ENCODE results near the gene FAM184A.
"Not testable (repeated sequence)": the region's sequence is repeated elsewhere in the genome, so short reads cannot be mapped to it uniquely, and the experiment has no call there.

The FAM184A gene

GRCh38 chr6:119097815-119098361, 19.4 kb upstream of the FAM184A start:
- not testable (repeated sequence) for DNase-seq

GRCh38 chr6:119096721-119097565, 18.5 kb upstream of the FAM184A start:
- DNase-seq = no peak

GRCh38 chr6:119090256-119090655, 11.8 kb upstream of the FAM184A start:
- no peak for DNase-seq

GRCh38 chr6:119084784-119085183, 6.3 kb upstream of the FAM184A start:
- no peak for DNase-seq

GRCh38 chr6:119083007-119083406, 4.5 kb upstream of the FAM184A start:
- DNase-seq = no peak

GRCh38 chr6:119079283-119079809, 882 bp upstream of the FAM184A start:
- DNase-seq = no peak

GRCh38 chr6:119077643-119078375, 655 bp downstream of the FAM184A start:
- peak; percentile 35 to 51 for DNase-seq

GRCh38 chr6:119077391-119077642, 1.1 kb downstream of the FAM184A start:
- DNase-seq = no peak

DNA sequence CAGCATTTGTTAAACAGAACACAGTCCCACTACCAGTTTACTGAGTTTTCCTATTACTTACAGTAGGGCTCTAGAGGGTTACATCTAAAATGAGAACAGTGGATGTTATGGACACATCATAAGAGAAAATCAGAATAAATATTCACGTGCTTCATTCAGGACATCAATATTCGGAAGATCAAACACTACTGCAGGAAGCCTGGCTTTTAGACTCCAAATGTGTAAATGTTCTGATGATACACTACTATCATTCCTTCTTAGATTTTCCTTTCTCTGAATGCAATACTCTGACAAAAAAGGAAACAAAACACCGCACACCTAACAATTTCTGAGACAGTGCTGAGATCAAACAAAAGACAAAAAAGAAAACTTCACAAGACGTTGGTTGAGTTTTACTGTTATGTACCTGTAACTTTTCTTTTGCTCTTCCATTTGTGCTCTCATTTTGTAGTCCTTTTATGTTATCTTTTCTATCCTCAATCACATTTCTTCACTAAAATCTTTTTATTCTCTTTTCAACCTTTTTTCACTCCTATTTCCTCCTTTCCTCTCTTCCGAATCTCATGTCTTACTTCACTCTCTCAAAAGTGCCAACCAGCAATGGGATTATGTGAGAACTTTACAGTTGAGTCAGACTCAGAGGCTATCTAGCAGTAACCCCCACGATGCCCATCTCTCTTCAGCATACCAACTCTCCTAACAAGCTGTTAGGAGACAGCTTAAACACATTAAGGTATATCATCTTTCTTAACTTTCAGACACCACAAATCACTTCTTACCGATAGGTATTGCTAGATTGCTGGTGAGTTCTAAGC, 1.7 kb downstream of the FAM184A start:
- no peak for DNase-seq

- DNase-seq = peak; percentile 28 to 47
Observed at GRCh38 chr6:119076173-119076572, 2.3 kb downstream of the FAM184A start.

DNA sequence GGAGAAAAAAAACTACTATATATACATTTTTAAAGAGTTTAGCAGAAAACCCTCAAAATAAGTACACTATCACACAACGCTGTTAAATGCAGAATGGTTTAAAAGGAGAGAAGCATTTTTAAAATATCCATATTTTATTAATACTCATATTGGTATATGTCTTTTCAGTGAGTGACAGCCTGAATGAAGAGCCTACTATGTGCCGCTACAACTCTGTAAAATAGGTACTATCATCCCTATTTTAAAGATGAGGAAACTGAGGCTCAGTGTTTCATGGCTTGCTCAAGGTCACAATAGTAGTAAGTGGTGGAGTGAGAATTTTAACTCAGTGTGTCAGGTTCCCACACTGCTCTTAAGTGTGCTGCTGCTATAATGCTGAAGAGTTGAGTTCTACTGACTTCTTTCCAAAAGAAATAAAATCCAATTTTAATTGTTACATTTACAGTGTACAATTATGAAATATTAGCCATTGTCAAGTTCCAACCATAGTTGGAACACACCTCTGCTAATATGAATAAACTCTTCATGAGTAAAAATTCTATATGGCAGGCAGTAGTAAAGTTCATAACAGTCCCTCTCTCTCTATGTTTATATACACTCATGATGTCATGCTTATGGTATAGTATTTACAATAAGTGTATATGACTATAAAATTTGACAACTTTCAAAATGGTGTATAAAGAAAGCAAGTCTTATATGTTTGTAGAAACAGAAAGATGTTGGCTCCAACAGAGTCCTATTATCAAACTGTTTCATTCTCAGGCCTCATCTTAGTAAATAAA, 3.1 kb downstream of the FAM184A start:
- DNase-seq = no peak

DNA sequence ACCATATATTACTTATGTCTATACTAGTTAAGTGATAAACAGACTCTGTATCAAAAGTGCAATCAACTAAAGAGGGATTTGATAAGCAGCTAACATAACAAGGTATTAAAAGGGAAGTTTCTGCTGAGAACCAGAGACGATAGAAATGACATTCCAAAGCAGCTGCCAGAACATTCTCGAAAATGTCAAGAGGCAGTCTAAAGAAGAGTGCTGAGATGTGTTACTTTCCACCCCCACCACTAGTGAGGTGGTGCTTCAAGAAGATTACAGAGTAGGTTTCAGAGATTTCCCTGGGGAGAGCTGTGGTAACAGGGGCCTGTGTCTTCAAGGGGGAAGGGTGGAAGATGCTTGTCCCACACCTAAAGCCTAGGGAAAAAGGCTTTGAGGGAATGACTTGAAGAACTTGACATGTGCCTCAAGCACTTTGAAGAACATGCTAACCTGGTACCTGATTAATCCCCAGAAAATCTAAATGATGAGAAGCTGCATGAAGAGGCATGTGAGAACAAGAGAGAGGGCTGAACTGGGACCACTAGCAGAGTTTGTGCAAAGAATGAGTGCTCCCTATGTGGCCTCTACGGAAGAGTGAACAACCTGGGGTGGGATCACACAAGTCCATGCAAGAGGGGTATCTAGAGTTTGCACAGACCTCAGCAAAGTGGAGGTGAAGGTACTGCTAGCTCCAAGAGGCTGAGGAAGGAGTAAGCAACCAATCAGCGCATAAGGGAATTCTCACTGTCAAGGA, 5.0 kb downstream of the FAM184A start:
- no peak for DNase-seq

DNA sequence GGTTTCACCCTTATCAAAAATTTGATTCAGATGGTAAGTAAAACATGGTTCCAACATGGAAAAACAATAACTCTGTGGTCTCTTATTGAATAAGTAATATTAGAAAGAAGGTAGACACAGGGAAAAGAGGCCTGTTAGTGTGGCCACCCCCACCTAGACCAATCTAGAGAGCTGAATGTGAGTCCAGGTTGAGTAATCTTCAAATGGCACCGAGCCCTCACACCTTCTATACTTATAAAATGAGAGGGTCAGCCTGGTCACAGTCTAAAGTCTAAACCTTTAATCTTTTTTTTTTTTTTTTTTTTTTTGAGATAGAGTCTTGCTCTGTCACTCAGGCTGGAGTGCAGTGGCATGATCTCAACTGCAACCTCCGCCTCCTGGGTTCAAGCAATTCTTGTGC, 6.9 kb downstream of the FAM184A start:
- no peak for DNase-seq

DNA sequence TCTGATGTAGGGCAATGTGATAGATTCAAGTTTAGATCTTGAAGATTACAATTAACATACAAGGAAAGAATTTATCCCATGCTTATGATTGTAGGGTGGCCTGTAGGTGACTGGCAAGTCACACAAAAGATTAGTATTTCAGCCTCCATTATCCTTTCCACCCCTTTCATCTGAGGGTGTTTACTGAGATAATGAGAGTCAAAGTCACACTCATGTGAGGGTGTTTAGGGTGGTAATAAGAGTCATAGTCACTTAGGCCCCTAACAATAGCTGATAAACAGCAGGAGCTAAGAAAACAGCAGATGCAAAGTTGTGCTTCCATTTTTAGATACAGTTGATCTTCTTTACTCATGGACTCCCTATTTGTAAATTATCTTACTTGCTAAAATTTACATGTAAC, 11.4 kb downstream of the FAM184A start:
- DNase-seq = no peak

DNA sequence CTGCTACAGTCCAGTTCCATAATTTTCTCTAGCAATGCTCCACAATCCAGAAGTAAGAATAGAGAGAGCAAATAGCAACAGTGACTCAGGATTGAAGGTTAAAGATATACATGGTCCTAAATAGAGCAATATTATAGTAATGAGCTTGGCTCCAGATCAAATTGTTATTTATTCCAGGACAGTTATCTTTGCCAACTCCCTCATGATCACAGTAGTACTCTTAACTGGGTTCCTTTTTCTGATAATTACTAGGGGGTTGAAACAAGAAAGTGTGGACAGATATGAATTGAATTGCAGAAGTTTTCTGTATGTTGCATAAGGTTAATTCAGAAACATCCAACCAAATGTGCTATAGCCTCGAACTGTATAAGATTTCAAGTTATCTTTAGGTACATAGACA, 11.9 kb downstream of the FAM184A start:
- no peak for DNase-seq

- no peak for DNase-seq
Observed at GRCh38 chr6:119065955-119066354, 12.5 kb downstream of the FAM184A start.

DNA sequence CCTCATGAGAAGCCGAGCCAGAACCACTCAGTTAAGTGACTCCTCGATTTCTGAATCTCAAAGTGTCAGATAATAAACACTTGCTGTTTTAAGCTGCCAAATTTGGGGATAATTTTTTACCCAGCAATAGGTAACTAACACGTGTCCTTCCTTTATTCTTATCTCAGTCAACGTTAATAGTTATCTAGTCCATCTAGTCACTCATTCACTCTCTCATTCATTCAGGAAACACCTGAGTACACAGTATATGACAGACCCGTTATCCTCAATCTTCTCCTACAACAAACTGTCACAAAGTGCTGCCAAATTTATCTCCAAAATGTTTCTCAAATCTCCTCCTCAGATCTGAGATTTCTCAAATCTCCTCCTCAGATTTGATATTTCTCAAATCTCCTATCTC, 13.1 kb downstream of the FAM184A start:
- no peak for DNase-seq

DNA sequence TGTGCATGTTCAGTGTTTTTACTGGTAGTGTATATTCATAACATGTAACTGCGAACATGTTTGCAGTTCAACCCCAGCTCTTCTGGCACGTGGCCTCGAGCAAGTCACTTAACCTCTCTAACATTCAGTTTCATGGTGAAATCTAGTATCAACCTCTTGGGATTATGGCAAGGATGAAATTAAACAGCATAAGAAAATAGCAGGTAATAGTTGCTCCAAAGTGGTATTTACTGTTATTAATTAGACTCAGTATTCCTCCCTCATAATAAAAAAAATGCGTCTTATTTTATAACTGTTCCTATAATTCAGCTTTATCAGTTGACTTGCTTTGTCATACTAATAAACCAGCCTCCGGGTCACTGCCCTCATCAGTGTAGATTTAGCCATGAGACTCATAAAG, 15.0 kb downstream of the FAM184A start:
- no peak for DNase-seq

DNA sequence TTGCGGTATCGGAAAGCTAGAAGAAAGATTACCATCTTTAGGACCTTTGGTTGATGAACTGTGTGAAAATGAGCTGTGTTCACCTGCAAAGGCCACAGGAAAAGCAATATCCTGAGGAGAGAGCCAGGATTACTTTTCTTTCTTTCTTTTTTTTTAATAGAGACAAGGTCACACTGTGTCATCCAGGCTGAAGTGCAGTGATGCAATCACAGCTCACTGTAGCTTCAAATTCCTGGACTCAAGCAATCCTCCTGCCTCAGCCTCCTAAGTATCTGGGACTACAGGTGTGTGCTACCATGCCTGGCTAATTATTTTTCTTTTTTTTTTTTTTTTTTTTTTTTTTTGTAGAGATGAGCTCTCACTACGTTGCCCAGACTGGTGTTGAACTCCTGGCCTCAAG, 17.2 kb downstream of the FAM184A start:
- DNase-seq = no peak

DNA sequence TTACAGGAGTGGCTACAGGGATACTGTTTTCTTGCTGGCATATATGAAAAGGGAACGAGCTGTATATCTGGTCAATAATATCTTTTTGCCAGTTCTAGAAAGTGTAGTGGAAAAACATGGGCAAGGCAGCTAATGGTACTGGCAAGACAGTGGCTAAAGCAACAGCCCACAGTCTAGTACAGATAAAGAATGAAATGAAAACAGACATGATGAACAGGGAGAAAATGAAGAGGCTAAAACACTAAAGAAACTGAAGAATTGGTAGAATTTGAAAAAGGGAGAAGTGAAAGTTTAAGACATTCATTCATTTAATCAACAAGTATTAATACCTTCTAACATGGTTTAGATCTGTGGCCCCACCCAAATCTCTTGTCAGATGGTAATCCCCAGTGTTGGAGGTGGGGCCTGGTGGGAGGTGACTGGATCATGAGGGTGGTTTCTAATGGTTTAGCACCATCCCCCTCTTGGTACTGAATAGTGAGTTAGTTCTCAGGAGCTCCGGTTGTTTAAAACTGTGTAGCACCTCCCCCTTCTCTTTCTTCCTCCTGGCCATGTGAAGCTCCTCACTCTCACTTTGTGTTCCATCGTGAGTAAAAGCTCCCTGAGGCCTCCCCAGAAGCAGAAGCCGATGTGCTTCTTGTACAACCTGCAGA, 18.1 kb downstream of the FAM184A start:
- DNase-seq = no peak

DNA sequence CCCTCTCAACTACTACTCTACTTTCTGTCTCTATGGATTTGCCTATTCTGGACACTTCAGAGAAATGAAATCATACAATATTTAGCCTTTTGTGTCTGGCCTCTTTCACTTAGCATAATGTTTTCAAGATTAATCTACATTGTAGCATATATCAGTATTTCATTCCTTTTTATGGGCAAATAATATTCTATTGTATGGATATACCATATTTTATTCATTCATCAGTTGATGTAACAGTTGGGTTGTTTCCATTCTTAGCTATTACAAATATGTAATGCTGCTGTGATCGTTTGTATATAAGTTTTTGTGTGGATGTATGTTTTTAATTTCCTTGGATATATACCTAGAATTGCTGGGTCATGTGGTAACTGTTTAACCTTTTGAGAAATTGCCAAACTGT, 23.4 kb downstream of the FAM184A start:
- DNase-seq = no peak
